HL-60/S4 (cell line): ENCODE measurements around the gene MITF.
"Not testable (repeated sequence)": the region's sequence is repeated elsewhere in the genome, so short reads cannot be mapped to it uniquely, and the experiment has no call there.

ENCODE experiments used
- in situ Hi-C: fragments of 300-500 bp; cut with MboI; formaldehyde crosslinking; loops from 2 replicates; pipeline ENCODE4 v1.14.3; 2022; ENCODE audit warnings: low sequenced_read_pairs

The MITF gene

DNA sequence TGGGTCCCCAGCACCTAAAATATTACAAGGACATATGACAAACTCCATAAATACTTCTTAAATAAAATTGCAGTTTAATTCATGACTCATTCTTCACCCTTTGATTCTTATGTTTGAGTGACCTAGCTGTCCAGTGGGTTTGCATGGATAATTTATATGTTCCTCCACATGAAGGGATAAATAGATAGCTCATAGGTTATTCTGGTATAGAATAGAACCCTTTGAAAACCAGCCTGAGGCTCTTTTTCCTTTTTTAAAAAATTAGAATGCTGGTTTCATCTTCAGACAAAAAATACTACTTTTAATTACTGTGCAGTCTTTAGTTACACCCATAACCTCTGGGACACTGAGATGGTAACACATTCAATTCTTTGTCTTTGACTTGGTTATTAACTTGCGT is 163.1 kb downstream of the MITF start:
- in situ Hi-C loops, result no loop called here

DNA sequence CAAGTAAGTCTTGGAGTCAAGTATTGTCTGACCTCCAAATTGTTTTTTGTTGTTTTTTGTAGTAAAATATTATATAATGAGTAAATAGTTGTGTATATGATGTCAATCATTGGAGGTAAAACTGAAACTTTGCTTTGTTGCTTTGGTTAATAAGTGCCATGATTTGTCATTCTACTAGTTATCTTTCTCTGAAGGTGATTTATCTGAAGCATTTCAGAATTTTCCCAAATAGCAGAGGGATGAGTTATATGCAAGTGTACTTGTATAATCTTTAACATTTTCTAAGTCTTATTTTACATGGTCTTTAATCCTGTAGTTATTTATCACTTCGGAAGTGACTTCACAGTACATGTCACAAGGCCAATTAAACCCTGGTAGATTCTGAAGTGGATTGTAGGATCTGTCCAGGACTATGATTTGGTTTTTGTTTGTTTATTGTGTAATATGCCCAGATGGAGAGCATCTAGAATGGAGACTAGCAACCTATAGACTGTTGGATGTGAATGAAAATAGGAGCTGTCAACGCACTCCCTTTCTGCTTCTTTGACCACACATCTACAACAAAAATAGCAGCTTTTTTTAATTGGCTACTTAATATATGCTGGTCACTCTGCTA is 167.2 kb downstream of the MITF start:
- in situ Hi-C loops, result no loop called here

DNA sequence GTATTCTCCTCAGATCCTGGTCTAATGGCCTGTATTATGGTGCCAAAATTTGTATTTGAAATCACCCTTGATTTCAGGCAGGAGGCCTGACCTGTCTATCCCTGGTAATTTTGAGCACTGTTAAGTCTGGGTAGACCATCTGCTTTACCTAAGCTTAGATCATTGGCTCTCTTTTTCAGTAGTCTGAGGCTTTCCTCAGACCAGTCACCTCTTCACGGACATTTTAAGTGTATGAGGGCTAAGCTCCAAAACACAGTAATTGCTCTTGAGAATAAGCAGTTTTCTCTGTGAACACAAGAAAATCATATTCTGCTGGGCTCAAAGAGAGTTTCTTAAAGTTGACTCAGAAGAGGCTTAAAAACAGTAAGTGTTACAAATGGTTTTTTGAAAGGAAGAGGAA is 168.3 kb downstream of the MITF start:
- in situ Hi-C loops, result no loop called here

DNA sequence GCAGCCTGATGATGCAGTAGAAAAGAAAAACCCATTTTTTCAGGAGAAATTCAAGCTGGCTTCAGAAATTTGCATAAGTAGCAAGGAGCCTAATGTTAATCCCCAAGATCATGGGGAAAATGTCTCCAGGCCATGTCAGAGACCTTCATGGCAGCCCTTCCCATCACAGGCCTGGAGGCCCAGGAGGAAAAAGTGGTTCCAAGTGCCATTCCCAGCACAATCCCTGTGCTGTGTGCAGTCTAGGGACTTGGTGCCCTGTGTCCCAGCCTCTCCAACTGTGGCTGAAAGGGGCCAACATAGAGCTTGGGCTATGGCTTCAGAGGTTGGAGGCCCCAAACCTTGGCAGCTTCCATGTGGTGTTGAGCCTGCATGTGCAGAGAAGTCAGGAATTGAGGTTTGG is 170.6 kb downstream of the MITF start:
- in situ Hi-C loops, result not testable (repeated sequence)

DNA sequence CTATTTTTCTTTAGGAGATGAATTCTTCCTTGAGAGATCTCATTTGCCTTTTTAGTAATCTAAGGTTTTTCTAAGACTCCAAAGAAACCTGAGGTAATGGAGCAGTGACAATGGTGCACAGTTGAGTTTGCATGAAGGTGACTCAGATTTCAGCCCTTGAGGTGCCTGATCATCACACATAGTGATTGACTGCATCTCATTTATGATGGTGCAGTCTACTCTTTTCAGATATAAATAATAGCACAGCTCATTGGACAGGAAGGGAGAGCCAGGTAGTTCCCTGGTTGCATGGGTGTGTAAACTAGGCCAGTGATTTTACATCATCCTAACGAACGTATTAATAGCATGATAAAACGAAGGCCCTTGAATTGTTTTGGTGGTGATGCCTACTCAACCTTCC is 174.2 kb downstream of the MITF start:
- in situ Hi-C loops, result no loop called here

DNA sequence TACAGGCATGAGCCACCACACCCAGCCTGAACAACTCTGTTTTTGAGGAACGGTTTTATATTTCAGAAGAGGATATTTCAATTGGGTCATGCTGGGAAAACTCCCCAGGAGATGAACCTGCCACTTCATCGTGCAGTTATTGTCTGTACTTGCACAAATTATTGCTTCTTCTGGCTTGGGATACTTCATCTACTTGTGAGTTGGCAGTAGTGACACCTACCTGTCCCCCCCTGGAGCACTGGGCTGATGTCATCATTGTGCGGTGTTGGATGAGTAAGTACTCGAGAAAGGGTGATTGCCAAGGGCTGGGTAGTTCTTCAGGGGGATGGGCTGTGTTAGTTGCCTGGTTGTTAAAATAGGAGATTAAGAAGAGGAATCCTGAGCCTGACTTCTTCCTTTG is 175.1 kb downstream of the MITF start:
- in situ Hi-C loops, result no loop called here

DNA sequence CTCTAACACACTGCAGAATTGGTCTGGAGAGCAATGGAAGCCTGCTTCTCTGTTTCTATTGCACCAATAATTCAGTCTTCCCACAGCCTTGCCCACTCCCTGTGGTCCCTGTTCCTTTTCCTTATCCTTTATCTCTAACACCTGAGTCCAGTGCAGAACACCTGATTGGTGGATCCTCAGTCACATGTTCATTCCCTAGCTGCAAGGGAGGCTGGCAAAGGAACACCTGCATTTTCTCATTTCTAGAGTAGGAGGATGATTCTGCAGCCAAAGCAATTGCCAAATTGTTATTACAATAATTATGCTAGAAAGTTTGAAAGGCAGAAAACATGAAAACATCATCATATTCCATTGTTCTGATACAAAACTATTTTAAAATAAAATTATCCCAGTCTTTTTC is 176.5 kb downstream of the MITF start:
- in situ Hi-C loops, result no loop called here

DNA sequence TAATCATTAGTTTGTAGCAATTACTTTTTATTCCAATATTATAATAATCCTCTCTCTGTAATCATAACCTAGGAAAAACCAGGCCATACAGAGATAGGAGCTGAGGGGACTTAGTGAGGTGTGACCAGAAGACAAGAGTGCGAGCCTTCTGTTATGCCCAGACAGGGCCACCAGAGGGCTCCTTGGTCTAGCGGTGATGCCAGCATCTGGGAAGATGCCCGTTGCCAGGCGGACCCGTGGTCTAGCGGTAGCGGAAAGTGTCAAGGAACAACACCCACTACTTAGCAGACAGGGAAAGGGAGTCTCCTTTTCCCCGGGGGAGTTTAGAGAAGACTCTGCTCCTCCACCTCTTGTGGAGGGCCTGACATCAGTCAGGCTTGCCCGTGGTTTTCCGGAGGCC is 180.7 kb downstream of the MITF start:
- in situ Hi-C loops, result not testable (repeated sequence)

DNA sequence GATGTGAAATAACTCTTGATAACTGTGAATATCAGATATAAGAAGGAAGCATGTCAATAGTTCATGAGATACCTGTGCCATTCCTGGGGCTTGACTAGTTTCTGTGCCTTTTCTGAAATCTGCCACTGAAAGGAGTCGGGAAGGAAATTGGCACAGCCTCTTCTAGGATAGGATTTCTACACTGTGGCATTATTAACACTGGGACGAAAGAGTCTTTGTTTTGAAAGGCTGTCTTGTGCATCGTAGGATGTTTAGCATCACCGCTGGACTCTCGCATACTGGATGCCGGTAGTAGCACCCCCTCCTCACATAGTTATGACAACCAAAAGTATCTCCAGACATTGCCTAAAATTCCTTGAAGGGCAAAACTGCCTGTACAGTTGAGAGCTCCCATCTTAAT is 182.4 kb downstream of the MITF start:
- in situ Hi-C loops, result no loop called here

DNA sequence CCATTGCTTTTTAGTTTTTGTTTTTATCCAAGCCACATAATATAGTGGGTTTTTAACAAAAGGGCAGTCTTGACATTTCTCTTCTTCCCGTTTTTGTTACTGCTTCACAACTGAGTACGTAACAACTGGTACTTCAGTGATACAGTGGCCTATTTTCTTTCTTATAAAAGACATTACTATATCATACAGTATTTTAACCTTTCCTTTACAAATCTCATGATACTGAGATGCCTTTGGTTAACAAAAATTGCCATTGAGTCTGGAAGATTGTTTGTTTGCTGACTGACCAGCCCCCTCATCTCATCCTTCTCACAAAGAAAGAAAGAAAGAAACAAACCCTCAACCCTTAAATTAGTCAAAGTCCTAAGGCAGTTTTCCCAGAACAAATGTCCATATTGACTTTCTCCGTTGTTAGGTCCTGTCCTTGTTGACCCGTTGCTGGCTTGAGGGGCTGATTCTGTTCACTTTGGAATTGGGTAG is 183.3 kb downstream of the MITF start:
- in situ Hi-C loops, result no loop called here

DNA sequence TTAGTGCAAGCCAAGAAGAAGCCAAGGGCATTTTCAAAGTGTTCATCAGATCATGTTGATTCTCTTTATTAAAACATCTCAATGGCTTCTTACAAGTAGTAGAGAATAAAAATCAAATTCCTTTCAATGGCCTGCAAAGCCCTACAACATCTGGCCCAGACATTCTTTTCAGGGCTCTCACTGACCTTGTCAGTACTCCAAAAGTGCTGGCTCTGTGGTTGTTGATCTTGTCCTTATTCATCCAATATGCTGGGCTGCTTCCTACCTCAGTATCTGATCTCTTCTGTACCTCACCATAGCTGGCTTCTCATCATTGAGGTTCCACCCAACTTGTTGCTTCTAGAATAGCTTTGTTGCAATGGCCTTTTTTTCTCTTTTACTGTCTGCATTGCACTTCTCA is 186.2 kb downstream of the MITF start:
- in situ Hi-C loops, result no loop called here

DNA sequence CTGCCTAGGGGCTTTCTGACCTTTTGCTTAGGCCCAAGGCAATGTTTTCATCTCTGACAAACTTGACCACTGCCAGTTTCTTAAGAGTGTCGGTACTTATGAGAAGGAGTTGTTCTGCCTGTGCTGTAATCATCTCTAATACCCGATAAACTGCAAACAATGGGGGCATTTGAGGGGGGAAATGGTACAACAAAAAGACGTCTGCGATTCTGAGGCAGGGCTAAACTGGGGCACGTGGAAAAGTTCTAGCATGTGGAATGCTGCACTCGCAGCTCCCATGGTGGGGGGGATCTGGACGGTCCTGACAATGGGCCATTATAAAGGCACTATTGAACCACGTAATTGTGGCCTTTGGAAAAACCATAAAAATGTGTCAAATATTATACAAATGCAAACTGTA is 187.1 kb downstream of the MITF start:
- in situ Hi-C loops, result no loop called here

DNA sequence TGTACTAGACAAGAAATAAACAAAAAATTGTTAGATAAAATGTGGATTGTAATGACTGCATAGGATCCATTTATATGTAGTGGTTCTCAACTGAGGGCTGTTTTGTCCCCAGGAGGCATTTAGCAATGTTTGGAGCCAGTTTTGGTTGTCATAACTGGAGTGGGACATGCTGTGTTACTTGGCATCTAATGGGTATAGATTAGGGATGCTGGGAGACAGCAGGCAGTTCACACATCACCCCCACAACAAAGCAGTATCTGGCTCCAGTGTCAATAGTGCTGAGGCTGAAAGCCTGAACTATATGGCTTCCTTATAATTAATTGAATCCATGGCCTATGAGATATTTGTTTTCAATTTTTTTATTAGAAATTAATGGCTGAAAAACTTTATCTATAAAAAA is 188.3 kb downstream of the MITF start:
- in situ Hi-C loops, result no loop called here

DNA sequence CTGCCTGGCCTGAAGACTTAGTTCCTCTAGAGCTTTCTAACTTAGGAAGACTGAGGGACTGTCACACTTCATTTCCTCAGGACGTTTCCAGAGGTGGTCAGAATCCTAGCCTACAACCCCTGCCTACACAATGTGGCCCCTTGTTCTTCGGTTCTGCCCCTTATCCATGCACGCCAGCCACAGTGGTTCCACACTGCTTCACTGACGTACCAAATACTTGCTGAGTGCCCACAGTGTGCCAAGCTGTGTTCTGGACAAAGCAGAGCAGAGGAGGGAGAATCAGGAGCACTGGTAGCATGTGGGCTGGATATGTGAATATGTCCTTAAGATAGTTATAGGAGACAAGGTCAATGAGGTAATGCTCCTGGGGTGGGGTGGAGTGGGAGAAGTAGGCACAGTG is 189.8 kb downstream of the MITF start:
- in situ Hi-C loops, result no loop called here

DNA sequence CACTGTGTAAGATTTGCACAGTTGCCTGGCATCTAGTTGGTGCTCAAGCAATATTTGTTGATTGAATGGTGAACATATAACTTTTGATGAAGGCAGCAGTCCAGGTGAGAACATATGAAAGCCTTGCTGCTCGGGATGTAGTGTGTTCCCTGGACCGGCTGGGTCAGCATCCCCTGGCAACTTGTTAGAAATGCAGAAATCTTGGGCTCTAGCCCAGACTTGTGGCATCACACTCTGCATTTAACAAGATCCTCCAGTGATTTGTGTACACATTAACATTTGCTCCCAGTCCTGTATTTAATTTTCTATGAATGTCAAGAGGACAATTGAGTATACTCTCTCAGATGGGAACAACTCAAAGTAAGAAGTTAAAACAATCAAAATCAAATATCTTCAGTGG is 191.3 kb downstream of the MITF start:
- in situ Hi-C loops, result no loop called here

DNA sequence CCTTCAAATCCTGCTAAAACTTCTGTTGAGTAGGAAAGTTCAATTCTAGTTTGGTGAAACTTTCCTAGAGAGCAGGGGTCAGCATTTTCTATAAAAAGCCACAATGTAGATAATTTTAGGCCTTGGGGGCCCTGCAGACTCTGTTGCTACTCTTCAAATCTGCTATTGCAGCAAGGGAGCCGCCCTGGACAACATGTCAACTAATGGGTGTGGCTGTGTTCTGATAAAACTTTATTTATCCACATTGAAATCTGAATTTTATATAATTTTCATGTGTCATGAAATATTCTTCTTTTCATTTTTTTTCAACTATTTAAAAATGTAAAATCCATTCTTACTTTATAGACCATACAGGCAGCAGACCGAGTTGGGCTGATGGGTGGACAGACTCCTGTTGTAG is 192.8 kb downstream of the MITF start:
- in situ Hi-C loops, result no loop called here

DNA sequence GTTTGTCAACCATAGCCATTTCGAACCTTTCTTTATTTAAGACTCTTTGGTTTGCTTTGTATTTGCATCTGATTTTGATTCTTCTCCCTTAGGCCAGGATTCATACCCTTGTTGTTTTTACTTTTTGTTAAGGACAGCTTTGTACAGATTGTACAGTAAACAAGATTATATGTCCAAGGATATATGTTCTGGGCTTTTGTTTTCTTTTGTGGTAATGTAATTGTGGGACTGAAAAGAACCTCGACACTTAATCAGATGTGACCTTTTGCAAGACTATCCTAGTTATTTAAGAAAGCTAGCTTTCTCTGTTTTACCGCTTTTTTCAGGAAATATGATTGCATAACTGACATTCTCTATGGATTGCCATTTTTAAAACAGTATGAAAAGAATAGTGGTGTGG is 193.2 kb downstream of the MITF start:
- in situ Hi-C loops, result no loop called here

DNA sequence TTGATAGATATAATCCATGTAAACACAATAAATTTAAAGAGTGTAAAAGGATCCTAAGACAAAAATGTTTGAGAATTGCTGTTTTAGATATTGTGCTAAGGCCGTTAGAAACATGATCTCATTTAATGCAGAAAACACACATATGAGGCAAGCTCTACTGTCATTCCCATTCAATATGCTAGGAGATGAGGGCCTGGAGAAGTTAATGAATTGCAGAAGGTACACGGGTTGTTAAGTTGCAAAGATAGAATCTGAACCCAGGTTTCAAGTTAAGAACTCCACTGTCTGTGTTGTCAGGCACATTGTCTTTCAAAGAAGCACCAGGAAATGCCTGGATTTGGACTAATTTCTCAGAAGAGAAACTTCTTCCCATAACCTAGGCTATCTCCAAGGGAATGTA is 195.1 kb downstream of the MITF start:
- in situ Hi-C loops, result no loop called here

DNA sequence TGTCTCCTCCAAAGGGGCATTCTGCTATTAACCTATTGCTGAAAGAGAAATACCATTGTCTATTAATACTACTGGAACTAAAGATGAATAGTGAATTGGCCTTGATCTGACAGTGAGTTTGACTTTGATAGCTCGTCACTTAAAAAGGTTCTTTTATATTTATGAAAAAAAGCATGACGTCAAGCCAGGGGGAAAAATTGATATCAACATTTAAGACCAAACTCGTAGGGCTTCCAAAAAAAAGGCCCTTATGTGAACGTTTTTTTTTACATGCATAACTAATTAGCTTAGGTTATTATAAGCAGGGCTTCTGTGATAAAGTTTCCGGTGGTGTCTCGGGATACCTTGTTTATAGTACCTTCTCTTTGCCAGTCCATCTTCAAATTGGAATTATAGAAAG is 197.0 kb downstream of the MITF start:
- in situ Hi-C loops, result no loop called here

DNA sequence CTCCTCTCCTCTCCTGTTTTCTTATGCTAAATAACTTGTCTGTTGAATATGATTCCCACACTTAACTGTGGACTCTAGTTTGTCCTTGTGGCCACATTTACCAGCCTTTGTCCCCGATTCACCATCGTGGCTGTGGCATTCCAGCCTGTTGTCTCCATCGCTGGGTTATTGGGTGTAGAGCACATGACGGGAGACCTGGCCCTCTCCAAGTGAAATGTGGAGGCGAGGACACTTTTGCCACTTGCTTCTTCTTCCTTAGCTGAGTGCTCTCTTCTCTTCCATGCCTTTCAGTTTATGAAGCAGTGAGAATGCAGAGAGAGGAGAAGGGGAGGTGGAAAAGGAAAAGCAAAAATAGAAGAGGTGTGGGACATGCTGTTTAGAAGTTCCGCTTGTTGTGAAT is 198.8 kb downstream of the MITF start:
- in situ Hi-C loops, result no loop called here

DNA sequence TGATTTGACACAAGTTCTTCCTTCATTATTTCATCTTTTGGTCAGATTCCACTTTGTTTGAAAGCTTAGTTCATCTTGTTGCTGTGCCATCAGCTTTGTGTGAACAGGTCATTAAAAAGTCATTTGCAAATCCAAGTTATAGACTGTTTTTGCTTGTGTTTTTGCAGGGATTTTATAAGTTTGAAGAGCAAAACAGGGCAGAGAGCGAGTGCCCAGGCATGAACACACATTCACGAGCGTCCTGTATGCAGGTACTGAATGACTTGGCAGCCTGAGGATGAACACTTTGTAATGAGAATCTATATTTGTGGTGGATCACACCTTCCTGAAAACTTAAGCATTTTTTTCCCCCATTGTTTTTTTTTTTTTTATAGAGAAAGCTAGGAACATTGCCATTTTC is 199.7 kb downstream of the MITF start:
- in situ Hi-C loops, result no loop called here

DNA sequence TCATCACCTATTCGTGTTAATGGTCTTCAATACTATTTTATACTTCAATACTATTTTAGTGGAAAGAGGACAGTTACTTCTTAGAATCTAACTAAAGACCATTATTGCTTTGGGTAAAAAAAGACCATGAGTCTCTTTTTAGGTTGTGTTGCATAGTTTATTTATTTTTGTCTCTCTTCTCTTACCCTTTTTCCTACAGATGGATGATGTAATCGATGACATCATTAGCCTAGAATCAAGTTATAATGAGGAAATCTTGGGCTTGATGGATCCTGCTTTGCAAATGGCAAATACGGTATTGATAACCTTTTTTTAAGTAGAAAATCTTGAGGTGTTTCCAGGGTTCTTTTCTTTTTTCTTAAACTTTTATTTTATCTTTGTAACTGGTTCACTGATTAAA is 201.8 kb downstream of the MITF start:
- in situ Hi-C loops, result no loop called here

DNA sequence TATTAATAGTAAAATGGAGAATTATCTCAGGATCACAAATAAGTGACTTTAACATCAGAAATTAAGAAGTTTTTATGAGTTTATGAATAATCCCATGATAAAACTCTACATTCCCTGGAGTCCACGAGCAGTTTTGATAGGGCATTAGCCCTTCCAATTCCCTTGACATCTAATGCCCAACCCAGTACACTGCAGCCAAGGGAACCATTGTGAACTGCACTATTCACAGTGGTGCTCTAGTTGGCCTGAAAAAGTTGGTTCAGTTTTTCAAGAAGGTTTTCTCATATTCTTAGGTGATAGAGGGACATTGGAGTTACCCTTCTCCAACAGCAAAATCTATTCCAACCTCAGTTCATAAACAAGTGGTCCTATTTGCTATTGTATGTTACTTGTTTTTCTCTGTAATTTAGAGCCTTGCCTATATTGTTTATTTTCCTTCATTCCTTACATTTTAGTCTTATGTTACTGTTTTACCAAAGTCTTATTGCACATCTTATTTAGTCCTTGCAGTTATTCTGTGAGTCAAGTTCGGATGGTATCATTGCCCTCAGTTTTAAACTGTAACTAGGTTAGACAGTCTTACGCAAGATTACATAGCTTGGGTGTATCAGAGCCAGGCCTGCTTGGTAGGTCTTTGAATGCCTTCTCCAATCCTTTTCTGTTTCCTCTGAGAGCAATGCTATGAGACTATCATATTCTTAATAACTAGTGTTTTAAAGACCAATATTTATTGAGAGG is 202.3 kb downstream of the MITF start:
- in situ Hi-C loops, result no loop called here
